HL-60 (cell line): ENCODE results near the gene ZFP69B.

Experiments
- DNase-seq, 2 experiments: peaks; one replicate each; pipeline ENCODE4 v3.0.0-alpha.2; 2010 to 2020; ENCODE audit warnings: low read depth in 1 of 2, low spot score in 1 of 2
- H3K27ac ChIP-seq: fragments of 250-450 bp; sonication (Bioruptor Pico); replicated peaks from 2 replicates; pipeline ENCODE4 v1.5.1; 2020; ENCODE audit warnings: mild to moderate bottlenecking, moderate library complexity
- H3K27me3 ChIP-seq: fragments of 250-450 bp; sonication (Bioruptor Pico); 2 replicates; pipeline ENCODE4 v1.5.1; 2021; ENCODE audit warnings: mild to moderate bottlenecking, moderate library complexity; ENCODE audit not compliant: insufficient read depth, poor library complexity, severe bottlenecking
- H3K4me3 ChIP-seq: replicated peaks from 2 replicates; pipeline ENCODE4 v1.5.1; 2011; ENCODE audit warnings: mild to moderate bottlenecking, control low read depth, low read length; ENCODE audit not compliant: insufficient read depth
- GABPA ChIP-seq: IDR thresholded peaks from 2 replicates; pipeline ENCODE4 v1.6.1; 2012; ENCODE audit warnings: low read depth
- POLR2AphosphoS5 ChIP-seq: IDR thresholded peaks from 2 replicates; pipeline ENCODE4 v1.6.1; 2012; ENCODE audit warnings: low read depth
- SPI1 ChIP-seq: IDR thresholded peaks from 2 replicates; pipeline ENCODE4 v1.6.1; 2012; ENCODE audit warnings: low read depth, mild to moderate bottlenecking, borderline replicate concordance
- TF ChIP-seq, protein P1 (sequence below): IDR thresholded peaks from 2 replicates; pipeline ENCODE4 v1.6.1; 2012; ENCODE audit warnings: low read depth; ENCODE audit not compliant: insufficient replicate concordance
- TF ChIP-seq, protein P2 (sequence below): IDR thresholded peaks from one replicate; pipeline ENCODE4 v1.5.1; 2011; ENCODE audit warnings: low read length, control low read depth, inconsistent platforms; ENCODE audit not compliant: insufficient read depth

ZFP69B gene

DNA sequence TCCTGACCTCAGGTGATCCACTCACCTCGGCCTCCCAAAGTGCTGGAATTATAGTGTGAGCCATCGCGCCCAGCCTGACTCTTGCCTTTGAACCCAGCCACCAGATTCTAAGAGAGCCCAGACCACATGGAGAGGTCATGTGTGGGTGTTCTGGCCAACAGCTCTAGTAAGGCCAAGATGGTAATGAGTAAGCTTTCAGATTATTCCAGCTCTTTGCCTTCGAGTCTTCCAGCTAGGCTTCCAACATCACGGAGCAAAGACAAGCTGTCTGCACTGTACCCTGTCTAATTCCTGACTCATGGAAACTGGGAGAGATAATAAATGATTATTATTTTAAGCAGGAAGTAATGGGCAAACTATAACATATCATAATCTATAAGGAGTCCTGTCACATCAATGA lies 14.8 kb upstream of the ZFP69B start:
- Histone ChIP-seq H3K27me3 (no peaks in the 10 kb centered on the region), H3K4me3 (no peak overlapping the region), H3K27ac (no peak overlapping the region)
- TF ChIP-seq, protein P1, sequence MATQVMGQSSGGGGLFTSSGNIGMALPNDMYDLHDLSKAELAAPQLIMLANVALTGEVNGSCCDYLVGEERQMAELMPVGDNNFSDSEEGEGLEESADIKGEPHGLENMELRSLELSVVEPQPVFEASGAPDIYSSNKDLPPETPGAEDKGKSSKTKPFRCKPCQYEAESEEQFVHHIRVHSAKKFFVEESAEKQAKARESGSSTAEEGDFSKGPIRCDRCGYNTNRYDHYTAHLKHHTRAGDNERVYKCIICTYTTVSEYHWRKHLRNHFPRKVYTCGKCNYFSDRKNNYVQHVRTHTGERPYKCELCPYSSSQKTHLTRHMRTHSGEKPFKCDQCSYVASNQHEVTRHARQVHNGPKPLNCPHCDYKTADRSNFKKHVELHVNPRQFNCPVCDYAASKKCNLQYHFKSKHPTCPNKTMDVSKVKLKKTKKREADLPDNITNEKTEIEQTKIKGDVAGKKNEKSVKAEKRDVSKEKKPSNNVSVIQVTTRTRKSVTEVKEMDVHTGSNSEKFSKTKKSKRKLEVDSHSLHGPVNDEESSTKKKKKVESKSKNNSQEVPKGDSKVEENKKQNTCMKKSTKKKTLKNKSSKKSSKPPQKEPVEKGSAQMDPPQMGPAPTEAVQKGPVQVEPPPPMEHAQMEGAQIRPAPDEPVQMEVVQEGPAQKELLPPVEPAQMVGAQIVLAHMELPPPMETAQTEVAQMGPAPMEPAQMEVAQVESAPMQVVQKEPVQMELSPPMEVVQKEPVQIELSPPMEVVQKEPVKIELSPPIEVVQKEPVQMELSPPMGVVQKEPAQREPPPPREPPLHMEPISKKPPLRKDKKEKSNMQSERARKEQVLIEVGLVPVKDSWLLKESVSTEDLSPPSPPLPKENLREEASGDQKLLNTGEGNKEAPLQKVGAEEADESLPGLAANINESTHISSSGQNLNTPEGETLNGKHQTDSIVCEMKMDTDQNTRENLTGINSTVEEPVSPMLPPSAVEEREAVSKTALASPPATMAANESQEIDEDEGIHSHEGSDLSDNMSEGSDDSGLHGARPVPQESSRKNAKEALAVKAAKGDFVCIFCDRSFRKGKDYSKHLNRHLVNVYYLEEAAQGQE: no peak
- TF ChIP-seq POLR2AphosphoS5 (no peak), GABPA (no peak), SPI1 (no peak)
- TF ChIP-seq, protein P2, sequence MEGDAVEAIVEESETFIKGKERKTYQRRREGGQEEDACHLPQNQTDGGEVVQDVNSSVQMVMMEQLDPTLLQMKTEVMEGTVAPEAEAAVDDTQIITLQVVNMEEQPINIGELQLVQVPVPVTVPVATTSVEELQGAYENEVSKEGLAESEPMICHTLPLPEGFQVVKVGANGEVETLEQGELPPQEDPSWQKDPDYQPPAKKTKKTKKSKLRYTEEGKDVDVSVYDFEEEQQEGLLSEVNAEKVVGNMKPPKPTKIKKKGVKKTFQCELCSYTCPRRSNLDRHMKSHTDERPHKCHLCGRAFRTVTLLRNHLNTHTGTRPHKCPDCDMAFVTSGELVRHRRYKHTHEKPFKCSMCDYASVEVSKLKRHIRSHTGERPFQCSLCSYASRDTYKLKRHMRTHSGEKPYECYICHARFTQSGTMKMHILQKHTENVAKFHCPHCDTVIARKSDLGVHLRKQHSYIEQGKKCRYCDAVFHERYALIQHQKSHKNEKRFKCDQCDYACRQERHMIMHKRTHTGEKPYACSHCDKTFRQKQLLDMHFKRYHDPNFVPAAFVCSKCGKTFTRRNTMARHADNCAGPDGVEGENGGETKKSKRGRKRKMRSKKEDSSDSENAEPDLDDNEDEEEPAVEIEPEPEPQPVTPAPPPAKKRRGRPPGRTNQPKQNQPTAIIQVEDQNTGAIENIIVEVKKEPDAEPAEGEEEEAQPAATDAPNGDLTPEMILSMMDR: no peak
- DNase-seq: no peak

DNA sequence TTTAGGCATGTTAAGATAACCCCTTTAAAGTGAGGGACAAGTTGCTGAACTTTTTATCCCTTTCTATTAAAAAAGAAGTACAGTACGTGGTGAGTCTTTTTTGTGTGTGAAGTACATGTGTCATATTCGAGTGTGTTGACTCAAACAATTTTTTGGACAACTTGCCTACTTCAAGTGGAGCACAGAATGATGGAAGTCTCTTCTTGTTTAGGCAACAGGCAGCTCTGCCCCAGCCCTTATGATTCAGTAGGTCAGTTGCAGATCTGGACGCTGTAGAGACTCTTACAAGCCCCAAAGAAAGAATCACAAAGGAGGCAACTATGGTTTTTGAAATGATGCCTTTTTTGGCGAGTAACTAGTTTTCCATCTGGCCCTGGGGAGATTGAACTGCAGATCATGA lies 14.4 kb upstream of the ZFP69B start:
- no peak for DNase-seq
- no peak for TF ChIP-seq POLR2AphosphoS5
- no peak for TF ChIP-seq GABPA
- TF ChIP-seq, protein P1: no peak
- TF ChIP-seq, protein P2: no peak
- TF ChIP-seq SPI1: no peak
- Histone ChIP-seq H3K27me3 (no peaks in the 10 kb centered on the region), H3K4me3 (no peak overlapping the region), H3K27ac (no peak overlapping the region)

DNA sequence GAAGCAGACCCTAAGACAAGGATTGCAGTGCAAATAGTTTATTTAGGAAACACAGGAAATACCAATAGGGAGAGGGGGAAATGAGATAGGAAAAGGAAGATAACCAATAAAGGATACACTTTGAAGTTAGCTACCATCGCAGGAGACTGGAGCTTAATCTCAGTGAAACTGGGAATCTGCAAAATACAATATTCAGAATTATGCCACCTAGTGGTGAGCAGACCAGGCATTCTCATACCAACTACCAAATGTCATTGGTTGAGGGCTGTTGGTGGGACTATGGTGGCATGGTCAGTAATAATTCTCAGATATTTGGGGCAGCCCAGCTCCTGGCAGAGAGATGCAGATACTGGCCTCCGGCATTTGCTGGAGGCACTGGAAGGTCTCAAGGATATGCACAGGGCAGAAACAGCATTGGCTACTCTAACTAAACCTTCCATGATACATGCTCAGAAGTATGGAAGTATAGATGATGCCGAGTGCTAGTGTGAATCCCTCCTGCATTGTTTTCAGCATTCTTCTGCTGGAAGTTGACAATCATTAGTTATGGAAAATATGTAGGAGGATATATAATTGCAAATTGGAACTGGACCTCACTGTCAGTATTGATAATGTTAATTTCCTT lies 11.8 kb upstream of the ZFP69B start:
- no peak for TF ChIP-seq SPI1
- TF ChIP-seq, protein P2: peak; percentile 67
- TF ChIP-seq, protein P1: no peak
- TF ChIP-seq POLR2AphosphoS5: no peak
- TF ChIP-seq GABPA: no peak
- Histone ChIP-seq H3K27ac (no peak overlapping the region), H3K27me3 (no peaks in the 10 kb centered on the region), H3K4me3 (no peak overlapping the region)
- DNase-seq: peak in 1 of 2 experiments; percentile 10
